Measurements from ENCODE around the gene NEDD9. TPM values are rescaled to one million over a fixed set of nuclear protein-coding genes. Genes with fewer than 3 reads are reported as not detected.

NEDD9 gene
- total and polyA plus RNA-seq, 10 of the 15 experiments (the other 5 are each of a cell fraction or from before 2014, with no cell fraction given) = 4.9 to 92.6 (median 14.6) TPM

GRCh38 chr6:11275598-11275997, 43.1 kb upstream of the NEDD9 start (continued):
- TF ChIP-seq IKZF2 (IDR thresholded peaks at IDR 0.05) = peak; percentile 93 to 94; a peak in 3 of 4 replicates
- no peak for TF ChIP-seq RFX5 (IDR thresholded peaks at IDR 0.05; ENCODE audit: low read depth, low read length)
- no peak for TF ChIP-seq EGR1 (IDR thresholded peaks at IDR 0.05; ENCODE audit: borderline replicate concordance in 1 of 2, low read depth in 2 of 2, low read length in 2 of 2)
- peak; percentile 78 for TF ChIP-seq ZNF24 (IDR thresholded peaks at IDR 0.05)
- peak in 1 of 2 experiments; percentile 65; a peak in 1 of 4 replicates for TF ChIP-seq EP300 (IDR thresholded peaks at IDR 0.05; ENCODE audit: borderline replicate concordance in 1 of 2, control insufficient read depth in 1 of 2, low read depth in 2 of 2, low read length in 2 of 2)
- TF ChIP-seq MTA2 (IDR thresholded peaks at IDR 0.05; ENCODE audit: low read depth) = peak; percentile 87
- no peak for TF ChIP-seq YBX1 (IDR thresholded peaks at IDR 0.05)
- TF ChIP-seq HCFC1 (IDR thresholded peaks at IDR 0.05; ENCODE audit: low read length) = no peak
- no peak for TF ChIP-seq ZZZ3 (IDR thresholded peaks at IDR 0.05; ENCODE audit: control insufficient read depth, insufficient read length, low read depth)
- peak; percentile 81 for TF ChIP-seq NFIC (IDR thresholded peaks at IDR 0.05; ENCODE audit: low read depth, low read length)
- TF ChIP-seq SP1 (IDR thresholded peaks at IDR 0.05; ENCODE audit: low read depth, low read length) = peak; percentile 23
- TF ChIP-seq HSF1 (IDR thresholded peaks at IDR 0.05; ENCODE audit: low read depth, low read length) = no peak
- no peak for TF ChIP-seq ELK1 (IDR thresholded peaks at IDR 0.05; ENCODE audit: low read depth, low read length)
- TF ChIP-seq POLR2A (IDR thresholded peaks at IDR 0.05; ENCODE audit: low read depth, low read length) = no peak
- peak; percentile 68 to 78 for TF ChIP-seq BHLHE40 (IDR thresholded peaks at IDR 0.05; ENCODE audit: borderline replicate concordance in 1 of 2, low read depth in 2 of 2, low read length in 1 of 2)
- no peak for TF ChIP-seq CTCF (IDR thresholded peaks at IDR 0.05 in 2 of 3, conservative IDR thresholded peaks at IDR 0.05 in 1 of 3; ENCODE audit: control insufficient read depth in 2 of 3, extremely low read depth in 1 of 3, insufficient read depth in 1 of 3, low read depth in 3 of 3, low read length in 3 of 3)
- TF ChIP-seq GATAD2B (conservative IDR thresholded peaks at IDR 0.05; ENCODE audit: low read depth) = peak; percentile 51; the same call in 1 of the 2 replicates
- no peak for TF ChIP-seq ZBTB33 (IDR thresholded peaks at IDR 0.05)
- TF ChIP-seq, protein P1, sequence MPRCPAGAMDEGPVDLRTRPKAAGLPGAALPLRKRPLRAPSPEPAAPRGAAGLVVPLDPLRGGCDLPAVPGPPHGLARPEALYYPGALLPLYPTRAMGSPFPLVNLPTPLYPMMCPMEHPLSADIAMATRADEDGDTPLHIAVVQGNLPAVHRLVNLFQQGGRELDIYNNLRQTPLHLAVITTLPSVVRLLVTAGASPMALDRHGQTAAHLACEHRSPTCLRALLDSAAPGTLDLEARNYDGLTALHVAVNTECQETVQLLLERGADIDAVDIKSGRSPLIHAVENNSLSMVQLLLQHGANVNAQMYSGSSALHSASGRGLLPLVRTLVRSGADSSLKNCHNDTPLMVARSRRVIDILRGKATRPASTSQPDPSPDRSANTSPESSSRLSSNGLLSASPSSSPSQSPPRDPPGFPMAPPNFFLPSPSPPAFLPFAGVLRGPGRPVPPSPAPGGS (IDR thresholded peaks at IDR 0.05; ENCODE audit: borderline replicate concordance, insufficient read depth, low read depth, low read length, poor library complexity, severe bottlenecking) = no peak

All from GM12878 (cell line).